ENCODE results near the gene ENGASE.
A peak's percentile ranks its signal among the peaks of the same experiment; 100 is the strongest.

ENGASE gene

GRCh38 chr17:79116575-79117368 is 42.1 kb downstream of the ENGASE start:
- no peak for DNase-seq

- no peak for DNase-seq
Observed at GRCh38 chr17:79117905-79118487, 43.4 kb downstream of the ENGASE start.

GRCh38 chr17:79118924-79119323 is 44.3 kb downstream of the ENGASE start:
- no peak for DNase-seq

- DNase-seq = no peak
Observed at GRCh38 chr17:79120259-79120658, 45.6 kb downstream of the ENGASE start.

- no peak for DNase-seq
Observed at GRCh38 chr17:79123988-79124387, 49.4 kb downstream of the ENGASE start.

- no peak for DNase-seq
Observed at GRCh38 chr17:79124513-79125209, 50.0 kb downstream of the ENGASE start.

GRCh38 chr17:79125503-79125902 is 50.9 kb downstream of the ENGASE start:
- DNase-seq = no peak

GRCh38 chr17:79126139-79126538 is 51.5 kb downstream of the ENGASE start:
- no peak for DNase-seq

- DNase-seq = no peak
Observed at GRCh38 chr17:79127534-79128135, 53.0 kb downstream of the ENGASE start.

- no peak for DNase-seq
Observed at GRCh38 chr17:79129523-79129922, 54.9 kb downstream of the ENGASE start.

GRCh38 chr17:79130536-79131273 is 56.1 kb downstream of the ENGASE start:
- no peak for DNase-seq

GRCh38 chr17:79131274-79131635 is 56.6 kb downstream of the ENGASE start:
- no peak for DNase-seq

GRCh38 chr17:79131701-79132100 is 57.1 kb downstream of the ENGASE start:
- DNase-seq = no peak

GRCh38 chr17:79132271-79133064 is 57.8 kb downstream of the ENGASE start:
- DNase-seq = peak; percentile 66

GRCh38 chr17:79133214-79133613 is 58.6 kb downstream of the ENGASE start:
- no peak for DNase-seq

GRCh38 chr17:79133985-79134384 is 59.4 kb downstream of the ENGASE start:
- no peak for DNase-seq

GRCh38 chr17:79135011-79135410 is 60.4 kb downstream of the ENGASE start:
- DNase-seq = no peak

- DNase-seq = no peak
Observed at GRCh38 chr17:79135628-79136405, 61.2 kb downstream of the ENGASE start.
